Lower leg skin (tissue), 4 donors: ENCODE data around the gene HNRNPH2. TPM values are rescaled to one million over a fixed set of nuclear protein-coding genes. Genes with fewer than 3 reads are reported as not detected.

Source experiments
- DNase-seq, 2 donors: peaks; one replicate each; pipeline ENCODE4 v3.0.0-alpha.2; 2019; ENCODE audit warnings: low spot score in 2 of 2
- H3K4me3 ChIP-seq: fragments of 200-600 bp; sonication (generic); 2 replicates; pipeline ENCODE4 v1.5.1; 2017; ENCODE audit warnings: mild to moderate bottlenecking, low read depth; ENCODE audit not compliant: poor library complexity, severe bottlenecking
- CTCF ChIP-seq, 3 donors: fragments of 450-650 bp; IDR thresholded peaks; one replicate each; pipeline ENCODE4 v1.5.1; 2016; ENCODE audit warnings: antibody characterized with exemption in 3 of 3, mild to moderate bottlenecking in 3 of 3, moderate library complexity in 2 of 3
- POLR2A ChIP-seq, 2 donors: fragments of 450-650 bp; IDR thresholded peaks; one replicate each; pipeline ENCODE4 v1.6.1; 2016 to 2017; ENCODE audit warnings: antibody characterized with exemption in 2 of 2, mild to moderate bottlenecking in 1 of 2, moderate library complexity in 1 of 2
- WGBS, 2 donors: methylation state at CpG; one replicate each; pipeline ENCODE4 v1.1.5; 2018; 5-methylcytosine and 5-hydroxymethylcytosine counted together
- intact Hi-C: fragments of 100-400 bp; cut with DNase I; formaldehyde crosslinking; loops from one replicate; pipeline ENCODE4 v1.15.0; 2023; ENCODE audit warnings: low total_unique reads
- total RNA-seq, 4 donors: library from RNA; depleted of rRNA; stranded (reverse); fragments of >200 nt; gene quantifications; one replicate each; pipeline ENCODE4 v1.1.0, GENCODE V29; 2016

The HNRNPH2 gene
- total RNA-seq, 4 donors from 2014 or later, result 43.5 to 54.7 (median 53.7) TPM

GRCh38 chrX:101365301-101365795 lies 42.7 kb upstream of the HNRNPH2 start:
- intact Hi-C loops, result no loop called here
- DNase-seq, result no peak
- 50 to 74% methylated on average over 1 of the region's 1 CpG for WGBS, 2 donors
- no peak overlapping the region for H3K4me3 ChIP-seq
- TF ChIP-seq CTCF (IDR thresholded peaks at IDR 0.05) (no peak), POLR2A (IDR thresholded peaks at IDR 0.05) (no peak)

DNA sequence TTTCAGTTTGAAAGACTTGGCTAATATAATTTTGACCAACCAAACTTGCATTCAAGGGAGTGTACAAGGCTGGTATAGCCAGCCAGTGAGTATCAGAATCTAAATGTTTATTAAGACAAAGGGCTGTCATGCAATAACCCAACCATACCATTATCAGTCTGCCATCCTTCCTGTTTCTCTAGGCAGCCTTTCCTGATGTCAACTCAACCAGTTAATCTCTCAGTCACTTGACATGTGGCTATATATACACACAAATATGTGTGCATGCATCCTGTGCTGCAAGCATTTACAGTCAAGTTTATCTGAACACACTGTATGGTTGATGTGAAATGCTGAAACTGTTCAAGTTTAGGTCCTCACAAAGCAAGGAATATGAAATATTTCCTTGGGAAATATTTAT lies 39.2 kb upstream of the HNRNPH2 start:
- TF ChIP-seq POLR2A (IDR thresholded peaks at IDR 0.05), result no peak
- no peak for TF ChIP-seq CTCF (IDR thresholded peaks at IDR 0.05)
- DNase-seq, result no peak
- no peak overlapping the region for H3K4me3 ChIP-seq
- intact Hi-C loops, result no loop called here

- 74 to 81% methylated on average over 6 of the region's 6 CpGs for WGBS, 2 donors
- H3K4me3 ChIP-seq, result no peak overlapping the region
- DNase-seq, result no peak
- intact Hi-C loops, result no loop called here
- TF ChIP-seq CTCF (IDR thresholded peaks at IDR 0.05) (no peak), POLR2A (IDR thresholded peaks at IDR 0.05) (no peak)
Measured at GRCh38 chrX:101369687-101370086, 38.3 kb upstream of the HNRNPH2 start.

GRCh38 chrX:101370888-101371504 lies 37.0 kb upstream of the HNRNPH2 start:
- 50% methylated on average over 3 of the region's 3 CpGs for WGBS, 2 donors
- TF ChIP-seq CTCF (IDR thresholded peaks at IDR 0.05), result no peak
- no peak for TF ChIP-seq POLR2A (IDR thresholded peaks at IDR 0.05)

DNA sequence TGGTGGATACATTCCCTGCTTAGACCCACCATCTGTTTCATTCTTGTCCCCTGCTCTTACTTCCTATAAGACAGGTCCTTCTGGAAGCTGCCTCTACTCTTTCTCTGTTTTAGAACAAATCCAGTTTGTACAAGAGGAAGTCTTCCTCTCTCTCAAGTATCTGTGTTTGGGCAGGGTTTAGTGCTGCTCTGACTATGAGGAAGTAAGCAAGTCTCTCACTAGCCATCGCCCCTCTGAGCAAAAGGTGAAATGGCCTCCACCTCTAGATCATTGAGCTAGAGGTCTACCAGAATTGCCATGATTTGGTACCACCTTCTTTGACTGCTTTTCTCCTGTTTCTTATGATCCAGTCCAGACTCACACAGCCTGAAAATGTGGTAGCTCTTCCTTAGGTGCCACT lies 30.5 kb upstream of the HNRNPH2 start:
- no peak for DNase-seq
- intact Hi-C loops, result no loop called here
- H3K4me3 ChIP-seq, result no peak overlapping the region
- TF ChIP-seq CTCF (IDR thresholded peaks at IDR 0.05) (no peak), POLR2A (IDR thresholded peaks at IDR 0.05) (no peak)
- whole genome bisulfite sequencing, 2 donors, result 53 to 77% methylated on average over 1 of the region's 1 CpG

More at GRCh38 chrX:101370888-101371504, 37.0 kb upstream of the HNRNPH2 start:
- no peak overlapping the region for H3K4me3 ChIP-seq
- intact Hi-C loops, result no loop called here
- DNase-seq, result no peak

GRCh38 chrX:101383679-101384205 lies 24.3 kb upstream of the HNRNPH2 start:
- no peak overlapping the region for H3K4me3 ChIP-seq
- DNase-seq, result no peak
- 63 to 74% methylated on average over 4 of the region's 4 CpGs for WGBS, 2 donors
- intact Hi-C loops, result no loop called here
- no peak for TF ChIP-seq CTCF (IDR thresholded peaks at IDR 0.05)
- TF ChIP-seq POLR2A (IDR thresholded peaks at IDR 0.05), result no peak
